Measurements from ENCODE around the gene SRRM2.
A peak's percentile ranks its signal among the peaks of the same experiment; 100 is the strongest.

The SRRM2 gene

DNA sequence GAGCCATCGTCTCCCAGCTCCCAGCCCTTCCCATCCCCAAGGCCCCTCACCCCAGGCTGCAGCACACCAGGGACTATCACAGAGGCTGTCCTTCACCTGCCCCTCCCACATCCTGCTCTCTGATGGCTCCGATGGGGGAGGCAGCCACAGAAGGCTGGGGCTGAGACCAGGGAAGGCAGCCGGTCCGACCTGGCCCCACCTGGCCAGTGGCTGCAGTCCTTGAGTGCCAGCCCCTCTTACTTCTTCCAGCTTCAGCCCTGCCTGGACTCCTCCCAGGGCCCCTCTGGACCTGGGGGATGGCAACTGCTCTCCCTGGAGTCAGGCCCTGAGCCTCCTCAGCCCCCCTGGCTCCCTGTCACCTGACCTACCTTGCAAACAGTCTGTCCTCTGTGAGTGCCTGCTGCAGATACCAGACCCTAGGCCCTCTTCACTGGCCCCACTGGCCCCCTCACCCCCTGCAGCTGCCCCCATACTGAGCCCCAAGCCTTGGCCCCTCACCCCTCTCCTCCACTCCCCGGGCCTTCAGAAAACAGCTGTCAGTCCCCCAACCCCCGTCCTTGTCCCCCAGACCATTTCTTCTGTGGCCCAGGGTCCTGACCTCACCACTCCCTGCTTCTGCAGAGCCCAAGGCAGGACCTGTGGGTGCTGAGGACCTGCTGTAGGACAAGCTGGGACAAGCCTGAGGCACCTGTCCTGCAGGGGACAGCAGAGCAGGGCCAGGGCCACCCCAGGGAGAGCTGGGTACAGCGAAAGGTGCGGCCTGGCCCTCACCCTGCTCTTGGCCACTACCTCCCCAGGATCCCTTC is 12.6 kb upstream of the SRRM2 start:
- DNase-seq (ENCODE audit: low read depth): no peak

DNA sequence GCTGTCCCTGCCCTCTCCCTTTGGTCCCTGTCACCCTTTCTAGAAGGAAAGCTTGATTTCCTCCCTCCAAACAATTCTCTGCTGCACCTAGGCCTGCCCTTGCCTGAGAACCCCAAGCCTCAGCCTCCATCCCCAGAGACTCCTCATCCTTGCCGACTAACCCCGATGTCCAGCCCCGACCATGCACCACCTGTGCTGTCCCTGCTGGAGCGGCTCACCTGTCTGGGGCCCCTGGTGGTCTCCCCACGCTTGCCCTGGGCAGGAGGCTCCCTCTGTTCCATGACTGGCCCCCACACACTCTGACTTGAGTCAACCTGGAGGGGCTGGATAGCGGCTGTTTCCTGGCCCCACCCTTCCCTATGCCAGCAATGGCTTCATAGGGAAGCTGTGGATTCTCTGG is 12.0 kb upstream of the SRRM2 start:
- DNase-seq (ENCODE audit: low read depth): no peak

DNA sequence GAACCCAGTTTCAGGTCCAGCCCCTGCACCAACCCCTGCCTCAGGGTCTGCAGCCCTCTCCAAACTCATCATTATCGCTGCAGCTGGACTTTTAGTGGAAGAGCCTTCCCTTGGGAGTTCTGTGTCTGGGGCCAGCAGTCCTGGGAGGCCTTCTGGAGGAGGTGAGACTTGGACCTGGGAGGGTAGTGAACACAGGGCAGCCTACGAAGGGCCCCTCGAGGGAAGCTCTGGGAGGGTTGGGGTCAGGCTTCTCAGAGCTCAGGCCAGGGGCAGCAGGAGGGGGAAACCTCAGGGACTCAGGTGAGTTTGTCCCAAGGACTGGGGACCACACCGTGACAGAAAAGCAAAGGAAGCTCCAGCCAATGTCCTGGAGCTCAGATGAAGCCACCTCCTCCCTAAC is 11.3 kb upstream of the SRRM2 start:
- DNase-seq (ENCODE audit: low read depth): no peak

- DNase-seq (ENCODE audit: low read depth): no peak
Measured at GRCh38 chr16:2742323-2743006, 10.0 kb upstream of the SRRM2 start.

- no peak for DNase-seq (ENCODE audit: low read depth)
Measured at GRCh38 chr16:2743007-2743810, 9.2 kb upstream of the SRRM2 start.

- DNase-seq (ENCODE audit: low read depth): no peak
Measured at GRCh38 chr16:2744711-2745110, 7.7 kb upstream of the SRRM2 start.

DNA sequence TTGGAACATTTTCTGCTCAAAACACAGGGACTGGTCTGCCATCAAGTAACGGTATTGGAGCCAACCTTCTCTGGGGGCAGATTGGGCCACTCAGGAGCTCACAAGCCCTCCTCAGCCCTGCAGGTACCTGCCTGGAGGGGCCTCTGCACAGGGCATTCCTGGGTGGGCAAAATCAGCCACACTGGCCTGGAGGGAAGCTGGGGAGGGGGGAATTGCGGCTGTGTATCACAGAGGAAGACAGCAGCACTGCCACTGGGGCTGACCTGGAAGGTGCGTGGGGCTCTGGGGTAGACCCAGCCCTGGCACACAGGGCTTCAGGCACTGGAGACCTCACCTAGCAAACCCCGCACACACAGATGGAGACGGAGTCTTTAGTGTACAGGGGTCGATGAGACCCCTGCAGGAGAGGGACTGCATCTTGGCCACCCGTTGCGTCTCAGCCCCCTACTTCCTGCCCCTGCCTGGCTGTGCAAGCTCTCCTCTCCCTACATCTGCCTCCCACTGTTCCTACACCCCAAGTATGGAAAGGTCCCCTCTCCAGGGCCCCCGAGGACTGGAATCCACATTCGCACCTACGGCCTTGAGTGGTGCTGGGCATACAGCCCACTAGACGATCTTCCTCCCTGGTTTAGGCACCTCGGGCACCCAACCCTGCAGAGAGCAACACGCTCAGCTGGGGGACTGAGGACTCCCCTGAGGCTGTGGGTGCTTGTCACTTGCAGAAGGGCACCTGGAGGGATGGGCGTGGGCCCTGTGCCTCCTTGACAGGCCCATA is 7.1 kb upstream of the SRRM2 start:
- no peak for DNase-seq (ENCODE audit: low read depth)

DNA sequence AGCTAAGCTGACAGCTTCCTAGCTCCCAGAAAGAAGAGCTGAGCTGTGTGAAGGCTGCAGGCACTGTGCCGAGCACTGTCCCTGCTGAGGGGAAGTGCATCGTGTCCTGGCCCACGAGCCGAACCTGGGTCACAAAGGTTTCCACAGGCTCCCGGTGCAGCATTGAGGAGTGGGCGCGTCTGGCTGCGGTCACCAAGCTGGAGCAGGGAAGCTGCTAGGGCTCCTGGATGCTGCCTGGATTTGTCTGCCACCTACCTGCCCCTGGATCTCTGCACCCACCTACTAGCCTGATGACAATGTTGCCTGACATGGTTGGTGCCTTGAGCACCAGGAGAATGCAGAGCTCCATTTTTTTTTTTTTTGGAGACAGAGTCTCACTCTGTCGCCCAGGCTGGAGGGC is 6.5 kb upstream of the SRRM2 start:
- no peak for DNase-seq (ENCODE audit: low read depth)

DNA sequence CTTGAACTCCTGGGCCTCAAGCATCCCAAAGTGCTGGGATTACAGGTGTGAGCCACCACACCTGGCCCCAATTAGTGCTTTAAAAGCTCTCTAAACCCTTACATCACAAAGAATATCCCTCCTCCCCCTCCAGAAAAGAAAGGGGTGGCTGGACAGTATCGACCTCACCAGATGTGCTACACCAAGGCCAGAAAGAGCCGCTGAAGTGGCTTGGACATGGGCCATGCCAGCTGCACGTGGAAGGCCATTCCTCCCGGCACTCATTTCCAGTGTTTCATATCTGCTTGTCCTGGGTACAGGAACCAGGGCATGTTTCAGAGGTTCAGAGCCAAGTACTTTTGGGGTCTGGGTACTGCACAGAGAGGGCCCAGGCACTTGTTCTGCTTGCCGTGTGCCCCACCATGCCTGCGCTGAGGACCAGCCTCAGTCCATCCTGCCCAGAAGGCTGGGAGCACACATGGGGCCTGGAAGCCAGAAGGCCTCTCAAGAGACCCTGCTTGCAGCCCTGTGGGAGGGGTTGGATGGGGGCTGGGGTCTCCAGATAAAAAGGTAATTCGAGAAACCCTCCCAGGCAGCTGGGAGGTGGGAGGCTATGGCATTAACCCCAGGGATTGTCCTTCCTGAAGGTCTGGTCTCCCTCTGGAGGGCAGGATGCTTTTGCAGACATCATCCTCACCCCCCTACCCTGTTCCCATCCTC is 3.5 kb upstream of the SRRM2 start:
- no peak for DNase-seq (ENCODE audit: low read depth)

DNA sequence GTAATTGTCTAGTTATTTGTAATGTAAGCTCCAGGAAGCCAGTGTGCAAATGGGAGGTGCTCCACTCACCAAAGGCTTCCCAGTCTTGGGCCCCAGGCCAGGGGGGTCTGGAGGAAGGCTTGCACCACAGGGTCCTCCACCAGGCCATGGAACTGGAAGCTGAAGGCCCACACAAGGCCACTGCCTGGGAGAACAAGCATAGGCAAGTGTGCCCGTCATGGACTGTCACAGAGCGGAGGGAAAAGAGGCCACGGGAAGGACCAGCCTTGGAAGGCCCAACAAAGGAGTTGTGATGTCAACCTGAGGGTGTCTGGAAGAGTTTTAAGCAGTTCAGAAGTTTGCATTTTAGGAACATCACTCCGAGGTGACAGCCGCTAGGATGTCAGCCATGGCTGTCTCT is 3.0 kb upstream of the SRRM2 start:
- no peak for DNase-seq (ENCODE audit: low read depth)

- no peak for DNase-seq (ENCODE audit: low read depth)
Measured at GRCh38 chr16:2749936-2750335, 2.5 kb upstream of the SRRM2 start.

DNA sequence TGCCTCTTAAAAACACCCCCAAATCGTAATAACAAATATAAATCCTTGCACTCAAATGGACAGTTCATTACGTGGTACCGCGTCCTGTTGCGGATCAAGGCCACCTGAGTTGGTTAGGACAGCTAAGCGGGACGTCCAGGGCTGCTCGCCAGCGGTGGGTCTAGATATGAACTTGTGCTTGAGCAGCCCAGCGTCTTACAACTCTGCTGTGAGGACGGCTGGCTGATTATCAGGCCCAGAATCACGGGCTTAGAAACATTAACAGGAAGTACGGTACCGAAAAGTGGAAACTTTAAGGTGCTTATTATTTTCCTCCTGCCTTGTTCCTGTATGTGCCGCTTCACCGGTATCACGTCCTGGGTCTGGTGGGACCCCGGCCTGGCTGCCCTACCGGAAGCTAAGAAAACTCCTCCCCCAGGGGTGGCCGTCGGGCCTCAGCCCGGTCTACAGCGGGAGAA is 832 bp upstream of the SRRM2 start:
- no peak for DNase-seq (ENCODE audit: low read depth)

DNA sequence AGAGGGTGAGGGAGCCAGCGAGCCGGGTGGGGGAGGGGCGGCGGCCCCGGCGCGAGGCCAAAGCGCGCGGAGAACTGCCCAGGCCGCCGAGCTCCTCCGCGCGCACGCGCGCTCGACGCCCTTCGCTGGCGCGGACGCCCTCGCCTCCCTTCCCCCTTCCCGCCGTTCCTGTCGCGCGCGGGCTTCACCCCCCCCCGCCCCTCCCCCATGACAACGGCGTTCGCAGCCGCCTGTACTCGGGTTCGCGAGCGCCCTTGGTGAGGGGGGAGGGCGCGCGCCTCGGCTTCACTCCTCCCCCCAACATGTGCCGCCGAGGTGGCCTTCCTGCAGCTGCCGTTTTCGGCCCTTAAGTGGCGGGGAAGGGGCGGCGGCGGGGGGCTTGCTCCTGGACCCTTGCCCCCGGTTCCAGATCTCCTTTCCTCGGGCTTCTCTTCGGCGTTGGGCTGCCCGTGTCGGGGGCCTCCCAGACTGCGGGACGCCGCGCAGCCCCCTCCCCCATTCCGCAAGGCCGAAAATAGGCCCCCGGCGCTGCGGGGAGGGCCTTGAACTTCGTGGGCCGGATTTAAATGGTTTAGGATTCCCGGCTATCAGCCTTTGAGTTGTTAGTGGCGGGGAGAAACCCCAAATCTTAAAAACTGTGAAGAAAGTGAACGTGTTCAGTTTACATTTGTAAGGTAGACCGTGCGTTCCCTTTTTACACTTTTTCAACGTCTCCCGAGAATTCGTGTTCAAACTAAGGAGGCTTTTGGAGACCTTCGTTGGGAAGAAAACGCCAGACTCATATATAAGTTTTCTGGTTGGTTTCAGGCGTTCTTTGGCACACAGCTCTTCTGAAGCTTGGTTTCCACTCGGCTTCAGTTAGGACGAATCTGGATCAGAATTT is 653 bp downstream of the SRRM2 start:
- DNase-seq (ENCODE audit: low read depth): peak; percentile 66

GRCh38 chr16:2753733-2754020 is 1.2 kb downstream of the SRRM2 start:
- no peak for DNase-seq (ENCODE audit: low read depth)

GRCh38 chr16:2755158-2755557 is 2.7 kb downstream of the SRRM2 start:
- no peak for DNase-seq (ENCODE audit: low read depth)

GRCh38 chr16:2756288-2757015 is 4.0 kb downstream of the SRRM2 start:
- no peak for DNase-seq (ENCODE audit: low read depth)

DNA sequence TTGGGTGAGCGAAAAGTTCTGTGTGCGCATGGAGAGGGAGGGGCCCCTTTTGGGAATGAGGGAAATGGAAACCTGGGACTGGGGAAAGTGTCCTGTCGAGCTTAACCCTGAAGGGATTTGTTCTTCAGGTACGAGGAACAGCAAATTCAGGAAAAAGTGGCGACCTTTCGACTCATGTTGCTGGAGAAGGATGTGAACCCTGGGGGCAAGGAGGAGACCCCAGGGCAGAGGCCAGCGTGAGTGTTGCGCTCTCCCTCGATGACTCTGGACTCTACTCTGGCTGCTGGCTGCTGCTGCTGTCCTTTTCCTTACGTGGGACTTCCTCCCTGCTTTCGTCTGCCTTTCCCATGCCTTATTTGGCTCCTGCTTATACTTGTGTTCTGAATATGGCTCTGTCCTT is 4.9 kb downstream of the SRRM2 start:
- DNase-seq (ENCODE audit: low read depth): no peak

DNA sequence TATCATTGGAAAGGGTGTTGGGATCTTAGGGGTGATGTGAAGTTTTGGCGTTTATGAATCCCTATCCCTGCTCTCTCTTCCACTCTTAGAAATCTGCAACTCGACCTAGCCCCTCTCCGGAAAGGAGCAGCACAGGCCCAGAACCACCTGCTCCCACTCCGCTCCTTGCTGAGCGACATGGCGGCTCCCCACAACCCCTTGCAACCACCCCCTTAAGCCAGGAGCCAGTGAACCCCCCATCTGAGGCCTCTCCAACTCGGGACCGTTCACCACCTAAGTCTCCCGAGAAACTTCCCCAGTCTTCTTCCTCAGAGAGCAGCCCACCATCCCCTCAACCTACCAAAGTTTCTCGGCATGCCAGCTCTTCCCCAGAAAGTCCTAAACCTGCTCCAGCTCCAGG is 9.0 kb downstream of the SRRM2 start:
- no peak for DNase-seq (ENCODE audit: low read depth)

DNA sequence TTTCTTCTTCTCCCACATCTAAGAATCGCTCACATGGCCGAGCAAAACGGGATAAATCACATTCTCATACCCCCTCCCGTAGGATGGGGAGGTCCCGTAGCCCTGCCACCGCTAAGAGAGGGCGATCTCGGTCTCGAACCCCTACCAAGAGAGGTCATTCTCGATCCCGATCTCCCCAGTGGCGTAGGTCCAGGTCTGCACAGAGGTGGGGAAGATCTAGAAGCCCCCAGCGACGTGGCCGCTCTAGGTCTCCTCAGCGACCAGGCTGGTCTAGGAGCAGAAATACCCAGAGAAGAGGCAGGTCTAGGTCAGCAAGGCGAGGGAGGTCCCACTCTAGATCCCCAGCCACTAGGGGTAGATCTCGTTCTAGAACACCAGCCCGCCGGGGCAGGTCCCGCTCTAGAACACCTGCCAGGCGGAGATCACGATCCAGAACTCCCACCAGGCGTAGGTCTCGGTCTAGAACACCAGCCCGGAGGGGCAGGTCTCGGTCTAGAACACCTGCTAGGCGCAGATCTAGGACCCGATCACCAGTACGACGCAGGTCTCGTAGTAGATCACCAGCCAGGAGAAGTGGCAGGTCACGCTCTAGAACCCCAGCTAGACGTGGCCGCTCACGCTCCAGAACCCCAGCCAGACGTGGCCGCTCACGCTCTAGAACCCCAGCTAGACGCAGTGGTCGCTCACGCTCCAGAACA is 9.6 kb downstream of the SRRM2 start:
- DNase-seq (ENCODE audit: low read depth): no peak
